ENCODE results near the gene MARCHF11. TPM values are rescaled to one million over a fixed set of nuclear protein-coding genes. Genes with fewer than 3 reads are reported as not detected.

The MARCHF11 gene
- total and polyA plus RNA-seq, 2 of the 8 experiments (the other 6 are each of a cell fraction or from before 2014, with no cell fraction given) = 0.27 to 0.82 TPM

GRCh38 chr5:16225927-16226326 lies 46.3 kb upstream of the MARCHF11 start:
- CTCF ChIA-PET (ENCODE audit: partially characterized antibody) = interaction anchor here (0.6 to 1.2 kb wide), 2 partner anchors 65 to 465 kb away, joined by 3 to 4 read pairs; no protein-coding TSS in a partner anchor
- POLR2A ChIA-PET (ENCODE audit: partially characterized antibody) = no interaction called here
- Histone ChIP-seq H2BK12ac (ENCODE audit: low read depth, low read length) (no peak overlapping the region), H3K4me2 (ENCODE audit: insufficient read depth in 1 of 2, low read depth in 2 of 2, low read length in 2 of 2) (no peak overlapping the region), H3K4ac (replicated peaks; ENCODE audit: insufficient read length, low read depth, low read length) (no peak overlapping the region), H2BK120ac (replicated peaks; ENCODE audit: low read depth, low read length) (no peak overlapping the region), H3K4me1 (replicated peaks in 1 of 4; ENCODE audit: control insufficient read depth in 3 of 4, insufficient read depth in 4 of 4, low read length in 3 of 4) (peaks cover 0 to 2% (median 0%) of the 10 kb centered on the region in 4 experiments; a peak in 1 of 7 replicates), H3K27ac (ENCODE audit: low read depth, low read length) (no peak overlapping the region), H3K14ac (ENCODE audit: insufficient read length) (no peak overlapping the region), H2BK5ac (ENCODE audit: low read depth, low read length) (no peak overlapping the region), H3K23ac (ENCODE audit: insufficient read length) (no peak overlapping the region), H2AK5ac (ENCODE audit: low read depth, low read length) (no peak overlapping the region), H3K9ac (replicated peaks in 1 of 4; ENCODE audit: extremely low read depth in 1 of 4, low read depth in 3 of 4, low read length in 3 of 4) (no peak overlapping the region), H2BK15ac (ENCODE audit: low read length) (no peak overlapping the region), H3K79me1 (ENCODE audit: low read depth, low read length) (no peaks in the 10 kb centered on the region), H2BK20ac (ENCODE audit: low read length) (no peak overlapping the region), H3K23me2 (ENCODE audit: low read depth, low read length) (no peaks in the 10 kb centered on the region; the same call in 1 of the 2 replicates), H2AFZ (ENCODE audit: low read length) (no peak overlapping the region), H4K8ac (ENCODE audit: extremely low read depth, insufficient read depth, low read length) (no peak overlapping the region), H4K5ac (ENCODE audit: insufficient read length, low read depth, low read length) (no peak overlapping the region), H3K56ac (replicated peaks; ENCODE audit: insufficient read length, low read depth, low read length) (no peak overlapping the region), H3K18ac (ENCODE audit: extremely low read depth, low read length) (no peak overlapping the region), H3K79me2 (ENCODE audit: control insufficient read depth in 1 of 2, insufficient read depth in 2 of 2, low read length in 2 of 2) (no peaks in the 10 kb centered on the region), H4K91ac (replicated peaks; ENCODE audit: insufficient read length, low read length) (no peak overlapping the region), H3K27me3 (replicated peaks in 1 of 4; ENCODE audit: control insufficient read depth in 3 of 4, extremely low read depth in 1 of 4, insufficient read depth in 3 of 4, low read length in 3 of 4) (no peaks in the 10 kb centered on the region), H3K9me3 (ENCODE audit: insufficient read depth in 2 of 2, low read depth in 1 of 2, low read length in 1 of 2) (no peaks in the 10 kb centered on the region), H4K20me1 (replicated peaks in 1 of 2; ENCODE audit: control insufficient read depth in 1 of 2, insufficient read depth in 2 of 2, low read length in 2 of 2) (no peaks in the 10 kb centered on the region), H3K4me3 (ENCODE audit: extremely low read depth in 1 of 4, insufficient read depth in 2 of 4, low read depth in 3 of 4, low read length in 4 of 4) (no peak overlapping the region), H3K36me3 (ENCODE audit: control insufficient read depth in 2 of 4, insufficient read depth in 4 of 4, low read length in 3 of 4) (no peaks in the 10 kb centered on the region)
- 81% methylated on average over 5 of the region's 5 CpGs; no CpG with 5 or more reads in 1 of the 2 experiments for WGBS, 2 experiments (ENCODE audit: extremely low coverage in 1 of 2, insufficient coverage in 1 of 2, insufficient read length in 1 of 2, insufficient replicate concordance in 2 of 2, low coverage in 1 of 2, low lambda C conversion rate in 2 of 2, missing lambda C conversion rate in 1 of 2)
- DNase-seq (ENCODE audit: low read depth in 1 of 2, low spot score in 2 of 2) (no peak), FAIRE-seq (no peak)
- TF ChIP-seq KDM5A (IDR thresholded peaks at IDR 0.05; ENCODE audit: low read length) (no peak), CTCF (IDR thresholded peaks at IDR 0.05; ENCODE audit: control extremely low read depth in 1 of 3, insufficient read depth in 1 of 3, low read depth in 1 of 3, low read length in 3 of 3) (no peak), RAD21 (IDR thresholded peaks at IDR 0.05 in 1 of 2, conservative IDR thresholded peaks at IDR 0.05 in 1 of 2; ENCODE audit: low read depth in 2 of 2, low read length in 2 of 2) (no peak), GABPA (IDR thresholded peaks at IDR 0.05; ENCODE audit: borderline replicate concordance, insufficient read depth, low read length) (no peak), TAF7 (optimal IDR thresholded peaks at IDR 0.05; ENCODE audit: borderline replicate concordance, low read depth, low read length) (no peak), ZNF274 (IDR thresholded peaks at IDR 0.05; ENCODE audit: borderline replicate concordance, extremely low read depth, low read length) (no peak), RNF2 (IDR thresholded peaks at IDR 0.05; ENCODE audit: borderline replicate concordance, low read depth, low read length, missing control alignments, poor library complexity, severe bottlenecking) (no peak), MAFK (IDR thresholded peaks at IDR 0.05; ENCODE audit: low read depth, low read length) (no peak), EP300 (IDR thresholded peaks at IDR 0.05; ENCODE audit: borderline replicate concordance in 1 of 2, low read depth in 2 of 2, low read length in 2 of 2) (no peak)

Measured in H1 (cell line).